K562 (cell line): ENCODE data around the gene SC5D. TPM values are rescaled to one million over a fixed set of nuclear protein-coding genes. Genes with fewer than 3 reads are reported as not detected.
A peak's percentile ranks its signal among the peaks of the same experiment; 100 is the strongest.

Experiments used
- CBFA2T2 ChIP-seq: fragments of 450-650 bp; conservative IDR thresholded peaks from 2 replicates; pipeline ENCODE4 v1.6.1; 2017; ENCODE audit warnings: mild to moderate bottlenecking
- FOXA3 ChIP-seq, 2 experiments: fragments of 450-650 bp in 1 of 2; sonication (generic) in 1 of 2; formaldehyde crosslinking; IDR thresholded peaks in 1 of 2; conservative IDR thresholded peaks in 1 of 2; 2 replicates each; pipeline versions ENCODE4 v1.4.0 to v1.8.0; 2020 to 2022; ENCODE audit warnings: mild to moderate bottlenecking in 2 of 2, missing genetic modification reagents in 1 of 2
- JUNB ChIP-seq: fragments of 450-650 bp; formaldehyde crosslinking; conservative IDR thresholded peaks from 2 replicates; pipeline ENCODE4 v1.4.0; 2020; ENCODE audit warnings: mild to moderate bottlenecking
- MBD2 ChIP-seq: sonication (generic); IDR thresholded peaks from 2 replicates; pipeline ENCODE4 v1.6.1; 2016; ENCODE audit warnings: low read depth, borderline replicate concordance
- MECOM ChIP-seq: fragments of 250-450 bp; sonication (Bioruptor Pico); IDR thresholded peaks from 2 replicates; pipeline ENCODE4 v1.8.0; 2022; ENCODE audit warnings: inconsistent platforms
- NBN ChIP-seq: fragments of 450-650 bp; IDR thresholded peaks from 2 replicates; pipeline ENCODE4 v1.6.1; 2016; ENCODE audit warnings: low read depth, mild to moderate bottlenecking
- PHB2 ChIP-seq: fragments of 450-650 bp; IDR thresholded peaks from 2 replicates; pipeline ENCODE4 v1.6.1; 2017; ENCODE audit warnings: low read depth
- PHF8 ChIP-seq: fragments of 200-600 bp; sonication (generic); IDR thresholded peaks from 2 replicates; pipeline ENCODE4 v1.6.1; 2012; ENCODE audit warnings: mixed run types, mild to moderate bottlenecking, inconsistent platforms, low read length, moderate library complexity, borderline replicate concordance
- POLR2G ChIP-seq: fragments of 200-400 bp; formaldehyde crosslinking; IDR thresholded peaks from 2 replicates; pipeline ENCODE4 v1.6.1; 2017; ENCODE audit warnings: low read depth, mild to moderate bottlenecking, antibody characterized with exemption, low read length, moderate library complexity
- STAT5A ChIP-seq: IDR thresholded peaks from 2 replicates; pipeline ENCODE4 v1.6.1; 2012; ENCODE audit warnings: low read length, inconsistent platforms, borderline replicate concordance
- polyA plus RNA-seq, 8 experiments: library from polyadenylated mRNA; depleted of rRNA in 4 of 8; stranded (reverse) in 5 of 8; unstranded in 3 of 8; fragments of >200 nt; fragmentation: Nextera tagmentation in 2 of 8; fragmentation: Illumina TruSeq in 1 of 8; extraction: Ambion mirVana in 2 of 8; extraction: Trizol in 1 of 8; gene quantifications; 2 replicates each; pipeline versions ENCODE4 v1.2.1 to v1.2.3, GENCODE V29; 2011 to 2014; ENCODE audit warnings: inconsistent platforms in 1 of 8, missing spikeins in 1 of 8
- total RNA-seq, 7 experiments: library from RNA; depleted of rRNA in 6 of 7; stranded (reverse); fragments of >200 nt in 6 of 7; fragmentation: Illumina TruSeq in 2 of 7; extraction: Trizol in 2 of 7; gene quantifications; 2 replicates each; pipeline versions ENCODE4 v1.2.1 to v1.2.3, GENCODE V29; 2011 to 2021; ENCODE audit warnings: low replicate concordance in 1 of 7
- TF ChIP-seq, protein P1 (sequence below), 2 experiments: fragments of 450-650 bp; IDR thresholded peaks; 2 replicates each; pipeline ENCODE4 v1.6.1; 2018; ENCODE audit warnings: mild to moderate bottlenecking in 2 of 2, low read depth in 1 of 2; ENCODE audit not compliant: partially characterized antibody in 2 of 2
- TF ChIP-seq, protein P2 (sequence below): sonication (generic); formaldehyde crosslinking; IDR thresholded peaks from 2 replicates; pipeline ENCODE4 v1.8.0; 2022; ENCODE audit warnings: missing genetic modification reagents, mild to moderate bottlenecking, borderline replicate concordance
- TF ChIP-seq, protein P3 (sequence below): sonication (generic); formaldehyde crosslinking; IDR thresholded peaks from 2 replicates; pipeline ENCODE4 v1.8.0; 2022; ENCODE audit warnings: mild to moderate bottlenecking, missing genetic modification reagents, borderline replicate concordance
- TF ChIP-seq, protein P4 (sequence below): fragments of 200-800 bp; sonication (Bioruptor generic); IDR thresholded peaks from 2 replicates; pipeline ENCODE4 v1.6.1; 2016; ENCODE audit warnings: missing genetic modification characterization, missing compliant biosample characterization

The SC5D gene
- total and polyA plus RNA-seq, 9 of the 15 experiments (the other 6 are each of a cell fraction or from before 2014, with no cell fraction given) = 7.6 to 84.0 (median 17.4) TPM

DNA sequence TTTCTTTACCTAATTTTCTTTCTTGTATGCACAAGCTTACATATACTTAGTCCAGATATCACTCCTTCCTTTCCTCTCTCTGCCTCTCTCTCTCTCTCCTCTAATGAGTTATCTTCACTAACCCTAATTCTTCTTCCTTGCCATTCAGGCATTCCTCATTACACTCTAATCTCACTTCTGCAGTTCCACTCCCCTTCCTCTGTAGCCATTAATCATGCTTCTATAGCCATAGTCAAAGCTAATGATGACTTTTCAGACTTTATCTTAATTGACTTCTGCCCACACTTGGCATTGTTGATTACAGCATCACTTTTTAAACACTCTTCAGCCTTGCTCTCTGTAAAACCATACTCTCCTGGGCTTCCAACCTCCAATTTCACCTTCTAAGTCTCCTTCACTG lies 35.3 kb upstream of the SC5D start (continued):
- TF ChIP-seq, protein P1, sequence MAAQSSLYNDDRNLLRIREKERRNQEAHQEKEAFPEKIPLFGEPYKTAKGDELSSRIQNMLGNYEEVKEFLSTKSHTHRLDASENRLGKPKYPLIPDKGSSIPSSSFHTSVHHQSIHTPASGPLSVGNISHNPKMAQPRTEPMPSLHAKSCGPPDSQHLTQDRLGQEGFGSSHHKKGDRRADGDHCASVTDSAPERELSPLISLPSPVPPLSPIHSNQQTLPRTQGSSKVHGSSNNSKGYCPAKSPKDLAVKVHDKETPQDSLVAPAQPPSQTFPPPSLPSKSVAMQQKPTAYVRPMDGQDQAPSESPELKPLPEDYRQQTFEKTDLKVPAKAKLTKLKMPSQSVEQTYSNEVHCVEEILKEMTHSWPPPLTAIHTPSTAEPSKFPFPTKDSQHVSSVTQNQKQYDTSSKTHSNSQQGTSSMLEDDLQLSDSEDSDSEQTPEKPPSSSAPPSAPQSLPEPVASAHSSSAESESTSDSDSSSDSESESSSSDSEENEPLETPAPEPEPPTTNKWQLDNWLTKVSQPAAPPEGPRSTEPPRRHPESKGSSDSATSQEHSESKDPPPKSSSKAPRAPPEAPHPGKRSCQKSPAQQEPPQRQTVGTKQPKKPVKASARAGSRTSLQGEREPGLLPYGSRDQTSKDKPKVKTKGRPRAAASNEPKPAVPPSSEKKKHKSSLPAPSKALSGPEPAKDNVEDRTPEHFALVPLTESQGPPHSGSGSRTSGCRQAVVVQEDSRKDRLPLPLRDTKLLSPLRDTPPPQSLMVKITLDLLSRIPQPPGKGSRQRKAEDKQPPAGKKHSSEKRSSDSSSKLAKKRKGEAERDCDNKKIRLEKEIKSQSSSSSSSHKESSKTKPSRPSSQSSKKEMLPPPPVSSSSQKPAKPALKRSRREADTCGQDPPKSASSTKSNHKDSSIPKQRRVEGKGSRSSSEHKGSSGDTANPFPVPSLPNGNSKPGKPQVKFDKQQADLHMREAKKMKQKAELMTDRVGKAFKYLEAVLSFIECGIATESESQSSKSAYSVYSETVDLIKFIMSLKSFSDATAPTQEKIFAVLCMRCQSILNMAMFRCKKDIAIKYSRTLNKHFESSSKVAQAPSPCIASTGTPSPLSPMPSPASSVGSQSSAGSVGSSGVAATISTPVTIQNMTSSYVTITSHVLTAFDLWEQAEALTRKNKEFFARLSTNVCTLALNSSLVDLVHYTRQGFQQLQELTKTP (IDR thresholded peaks at IDR 0.05; ENCODE audit: low read depth in 1 of 2, partially characterized antibody in 2 of 2) = peak; percentile 48 to 53
- peak; percentile 84 for TF ChIP-seq STAT5A
- TF ChIP-seq CBFA2T2 = peak; percentile 94
- TF ChIP-seq PHB2 = peak; percentile 75
- TF ChIP-seq, protein P2, sequence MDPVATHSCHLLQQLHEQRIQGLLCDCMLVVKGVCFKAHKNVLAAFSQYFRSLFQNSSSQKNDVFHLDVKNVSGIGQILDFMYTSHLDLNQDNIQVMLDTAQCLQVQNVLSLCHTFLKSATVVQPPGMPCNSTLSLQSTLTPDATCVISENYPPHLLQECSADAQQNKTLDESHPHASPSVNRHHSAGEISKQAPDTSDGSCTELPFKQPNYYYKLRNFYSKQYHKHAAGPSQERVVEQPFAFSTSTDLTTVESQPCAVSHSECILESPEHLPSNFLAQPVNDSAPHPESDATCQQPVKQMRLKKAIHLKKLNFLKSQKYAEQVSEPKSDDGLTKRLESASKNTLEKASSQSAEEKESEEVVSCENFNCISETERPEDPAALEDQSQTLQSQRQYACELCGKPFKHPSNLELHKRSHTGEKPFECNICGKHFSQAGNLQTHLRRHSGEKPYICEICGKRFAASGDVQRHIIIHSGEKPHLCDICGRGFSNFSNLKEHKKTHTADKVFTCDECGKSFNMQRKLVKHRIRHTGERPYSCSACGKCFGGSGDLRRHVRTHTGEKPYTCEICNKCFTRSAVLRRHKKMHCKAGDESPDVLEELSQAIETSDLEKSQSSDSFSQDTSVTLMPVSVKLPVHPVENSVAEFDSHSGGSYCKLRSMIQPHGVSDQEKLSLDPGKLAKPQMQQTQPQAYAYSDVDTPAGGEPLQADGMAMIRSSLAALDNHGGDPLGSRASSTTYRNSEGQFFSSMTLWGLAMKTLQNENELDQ (CRISPR knock-in tag) = no peak
- no peak for TF ChIP-seq POLR2G
- TF ChIP-seq MECOM (CRISPR knock-in tag) = 0 out of 2 replicates have a peak, but pooled peaks have one; percentile 36
- TF ChIP-seq FOXA3 (CRISPR knock-in tag; conservative IDR thresholded peaks at IDR 0.05 in 1 of 2, IDR thresholded peaks at IDR 0.05 in 1 of 2) = 0 out of 4 replicates have a peak, but pooled peaks of 1 of the 2 experiments have one; percentile 10
- 0 out of 2 replicates have a peak, but pooled peaks have one; percentile 8 for TF ChIP-seq JUNB (CRISPR knock-in tag)
- TF ChIP-seq NBN = peak; percentile 88
- TF ChIP-seq, protein P3, sequence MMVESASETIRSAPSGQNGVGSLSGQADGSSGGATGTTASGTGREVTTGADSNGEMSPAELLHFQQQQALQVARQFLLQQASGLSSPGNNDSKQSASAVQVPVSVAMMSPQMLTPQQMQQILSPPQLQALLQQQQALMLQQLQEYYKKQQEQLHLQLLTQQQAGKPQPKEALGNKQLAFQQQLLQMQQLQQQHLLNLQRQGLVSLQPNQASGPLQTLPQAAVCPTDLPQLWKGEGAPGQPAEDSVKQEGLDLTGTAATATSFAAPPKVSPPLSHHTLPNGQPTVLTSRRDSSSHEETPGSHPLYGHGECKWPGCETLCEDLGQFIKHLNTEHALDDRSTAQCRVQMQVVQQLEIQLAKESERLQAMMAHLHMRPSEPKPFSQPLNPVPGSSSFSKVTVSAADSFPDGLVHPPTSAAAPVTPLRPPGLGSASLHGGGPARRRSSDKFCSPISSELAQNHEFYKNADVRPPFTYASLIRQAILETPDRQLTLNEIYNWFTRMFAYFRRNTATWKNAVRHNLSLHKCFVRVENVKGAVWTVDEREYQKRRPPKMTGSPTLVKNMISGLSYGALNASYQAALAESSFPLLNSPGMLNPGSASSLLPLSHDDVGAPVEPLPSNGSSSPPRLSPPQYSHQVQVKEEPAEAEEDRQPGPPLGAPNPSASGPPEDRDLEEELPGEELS = no peak
- no peak for TF ChIP-seq PHF8
- no peak for TF ChIP-seq MBD2
- TF ChIP-seq, protein P4, sequence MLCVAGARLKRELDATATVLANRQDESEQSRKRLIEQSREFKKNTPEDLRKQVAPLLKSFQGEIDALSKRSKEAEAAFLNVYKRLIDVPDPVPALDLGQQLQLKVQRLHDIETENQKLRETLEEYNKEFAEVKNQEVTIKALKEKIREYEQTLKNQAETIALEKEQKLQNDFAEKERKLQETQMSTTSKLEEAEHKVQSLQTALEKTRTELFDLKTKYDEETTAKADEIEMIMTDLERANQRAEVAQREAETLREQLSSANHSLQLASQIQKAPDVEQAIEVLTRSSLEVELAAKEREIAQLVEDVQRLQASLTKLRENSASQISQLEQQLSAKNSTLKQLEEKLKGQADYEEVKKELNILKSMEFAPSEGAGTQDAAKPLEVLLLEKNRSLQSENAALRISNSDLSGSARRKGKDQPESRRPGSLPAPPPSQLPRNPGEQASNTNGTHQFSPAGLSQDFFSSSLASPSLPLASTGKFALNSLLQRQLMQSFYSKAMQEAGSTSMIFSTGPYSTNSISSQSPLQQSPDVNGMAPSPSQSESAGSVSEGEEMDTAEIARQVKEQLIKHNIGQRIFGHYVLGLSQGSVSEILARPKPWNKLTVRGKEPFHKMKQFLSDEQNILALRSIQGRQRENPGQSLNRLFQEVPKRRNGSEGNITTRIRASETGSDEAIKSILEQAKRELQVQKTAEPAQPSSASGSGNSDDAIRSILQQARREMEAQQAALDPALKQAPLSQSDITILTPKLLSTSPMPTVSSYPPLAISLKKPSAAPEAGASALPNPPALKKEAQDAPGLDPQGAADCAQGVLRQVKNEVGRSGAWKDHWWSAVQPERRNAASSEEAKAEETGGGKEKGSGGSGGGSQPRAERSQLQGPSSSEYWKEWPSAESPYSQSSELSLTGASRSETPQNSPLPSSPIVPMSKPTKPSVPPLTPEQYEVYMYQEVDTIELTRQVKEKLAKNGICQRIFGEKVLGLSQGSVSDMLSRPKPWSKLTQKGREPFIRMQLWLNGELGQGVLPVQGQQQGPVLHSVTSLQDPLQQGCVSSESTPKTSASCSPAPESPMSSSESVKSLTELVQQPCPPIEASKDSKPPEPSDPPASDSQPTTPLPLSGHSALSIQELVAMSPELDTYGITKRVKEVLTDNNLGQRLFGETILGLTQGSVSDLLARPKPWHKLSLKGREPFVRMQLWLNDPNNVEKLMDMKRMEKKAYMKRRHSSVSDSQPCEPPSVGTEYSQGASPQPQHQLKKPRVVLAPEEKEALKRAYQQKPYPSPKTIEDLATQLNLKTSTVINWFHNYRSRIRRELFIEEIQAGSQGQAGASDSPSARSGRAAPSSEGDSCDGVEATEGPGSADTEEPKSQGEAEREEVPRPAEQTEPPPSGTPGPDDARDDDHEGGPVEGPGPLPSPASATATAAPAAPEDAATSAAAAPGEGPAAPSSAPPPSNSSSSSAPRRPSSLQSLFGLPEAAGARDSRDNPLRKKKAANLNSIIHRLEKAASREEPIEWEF (CRISPR knock-in tag) = no peak
